H7 (cell line): ENCODE results near the gene STRA6. TPM values are rescaled to one million over a fixed set of nuclear protein-coding genes. Genes with fewer than 3 reads are reported as not detected.

ENCODE experiments used
- DNase-seq: peaks from one replicate; pipeline ENCODE4 v3.0.0; 2012
- H3K27me3 ChIP-seq: 2 replicates; pipeline ENCODE4 v1.6.0; 2011; ENCODE audit warnings: mild to moderate bottlenecking, low read length; ENCODE audit not compliant: control insufficient read depth, insufficient read depth
- H3K36me3 ChIP-seq: replicated peaks from 2 replicates; pipeline ENCODE4 v1.5.1; 2011; ENCODE audit warnings: low read length; ENCODE audit not compliant: control insufficient read depth, insufficient read depth
- H3K4me3 ChIP-seq: 2 replicates; pipeline ENCODE4 v1.5.1; 2011; ENCODE audit warnings: low read depth, mild to moderate bottlenecking, control low read depth, low read length, moderate library complexity; ENCODE audit not compliant: insufficient read depth
- total RNA-seq: library from RNA; depleted of rRNA; stranded (reverse); fragments of >200 nt; shearing (Covaris generic); gene quantifications from 2 replicates; pipeline ENCODE4 v1.2.3, GENCODE V29; 2014

The STRA6 gene
- total RNA-seq, 1 experiment from 2014 or later, result 10.3 TPM

- no peaks in the 10 kb centered on the region for H3K36me3 ChIP-seq
- DNase-seq, result no peak
- H3K4me3 ChIP-seq, result no peak overlapping the region
- no peaks in the 10 kb centered on the region for H3K27me3 ChIP-seq
Measured at GRCh38 chr15:74158855-74159650, 43.5 kb downstream of the STRA6 start.

- Histone ChIP-seq H3K27me3 (no peaks in the 10 kb centered on the region), H3K4me3 (no peak overlapping the region), H3K36me3 (no peaks in the 10 kb centered on the region)
- DNase-seq, result no peak
Measured at GRCh38 chr15:74157868-74158827, 44.4 kb downstream of the STRA6 start.

- Histone ChIP-seq H3K27me3 (no peaks in the 10 kb centered on the region), H3K4me3 (no peak overlapping the region), H3K36me3 (no peaks in the 10 kb centered on the region)
- no peak for DNase-seq
Measured at GRCh38 chr15:74156678-74157411, 45.7 kb downstream of the STRA6 start.

GRCh38 chr15:74155766-74156417, 46.7 kb downstream of the STRA6 start:
- H3K27me3 ChIP-seq, result no peaks in the 10 kb centered on the region
- H3K4me3 ChIP-seq, result no peak overlapping the region
- DNase-seq, result no peak
- H3K36me3 ChIP-seq, result no peaks in the 10 kb centered on the region

GRCh38 chr15:74147051-74147450, 55.5 kb downstream of the STRA6 start:
- no peak for DNase-seq

GRCh38 chr15:74146277-74146800, 56.2 kb downstream of the STRA6 start:
- Histone ChIP-seq H3K27me3 (no peaks in the 10 kb centered on the region), H3K4me3 (no peak overlapping the region), H3K36me3 (no peaks in the 10 kb centered on the region)
- DNase-seq, result no peak

More at GRCh38 chr15:74147051-74147450, 55.5 kb downstream of the STRA6 start:
- Histone ChIP-seq H3K4me3 (no peak overlapping the region), H3K36me3 (no peaks in the 10 kb centered on the region), H3K27me3 (no peaks in the 10 kb centered on the region)

GRCh38 chr15:74144153-74144775, 58.3 kb downstream of the STRA6 start:
- DNase-seq, result peak; percentile 55
- Histone ChIP-seq H3K36me3 (no peaks in the 10 kb centered on the region), H3K4me3 (no peak overlapping the region), H3K27me3 (no peaks in the 10 kb centered on the region)

GRCh38 chr15:74141591-74141990, 61.0 kb downstream of the STRA6 start:
- Histone ChIP-seq H3K27me3 (peaks cover 14% of the 10 kb centered on the region), H3K4me3 (no peak overlapping the region), H3K36me3 (no peaks in the 10 kb centered on the region)
- no peak for DNase-seq

GRCh38 chr15:74138642-74139041, 63.9 kb downstream of the STRA6 start:
- no peaks in the 10 kb centered on the region for H3K36me3 ChIP-seq
- no peak for DNase-seq
- H3K4me3 ChIP-seq, result no peak overlapping the region
- H3K27me3 ChIP-seq, result peaks cover 42% of the 10 kb centered on the region

- no peak for DNase-seq
- no peak overlapping the region for H3K4me3 ChIP-seq
- peaks cover 53% of the 10 kb centered on the region for H3K27me3 ChIP-seq
- no peaks in the 10 kb centered on the region for H3K36me3 ChIP-seq
Measured at GRCh38 chr15:74137537-74137894, 65.1 kb downstream of the STRA6 start.

GRCh38 chr15:74136814-74137536, 65.6 kb downstream of the STRA6 start:
- DNase-seq, result no peak
- peaks cover 59% of the 10 kb centered on the region for H3K27me3 ChIP-seq
- H3K4me3 ChIP-seq, result peak overlapping the region; percentile 61
- H3K36me3 ChIP-seq, result no peaks in the 10 kb centered on the region

- Histone ChIP-seq H3K27me3 (peaks cover 64% of the 10 kb centered on the region), H3K36me3 (no peaks in the 10 kb centered on the region), H3K4me3 (peak overlapping the region; percentile 61)
- no peak for DNase-seq
Measured at GRCh38 chr15:74136540-74136813, 66.1 kb downstream of the STRA6 start.

- H3K4me3 ChIP-seq, result no peak overlapping the region; the same call in 1 of the 2 replicates
- H3K27me3 ChIP-seq, result peaks cover 77% of the 10 kb centered on the region
- no peak for DNase-seq
Measured at GRCh38 chr15:74135041-74135565, 67.5 kb downstream of the STRA6 start.

More at GRCh38 chr15:74135041-74135565, 67.5 kb downstream of the STRA6 start:
- H3K36me3 ChIP-seq, result no peaks in the 10 kb centered on the region
